K562 (cell line): ENCODE measurements around the gene ZNF43. TPM values are rescaled to one million over a fixed set of nuclear protein-coding genes. Genes with fewer than 3 reads are reported as not detected.

Source experiments
- ARHGAP35 ChIP-seq: fragments of 450-650 bp; IDR thresholded peaks from 2 replicates; pipeline ENCODE4 v1.6.1; 2018; ENCODE audit not compliant: partially characterized antibody
- FOXK2 ChIP-seq, 2 experiments: fragments of 450-650 bp; IDR thresholded peaks in 1 of 2; conservative IDR thresholded peaks in 1 of 2; 2 replicates each; pipeline ENCODE4 v1.6.1; 2016; ENCODE audit warnings: low read depth in 2 of 2, mild to moderate bottlenecking in 1 of 2
- GABPB2 ChIP-seq: fragments of 250-450 bp; sonication (Bioruptor Pico); conservative IDR thresholded peaks from 2 replicates; pipeline ENCODE4 v1.5.1; 2021; ENCODE audit warnings: mild to moderate bottlenecking
- HMGN3 ChIP-seq: IDR thresholded peaks from 2 replicates; pipeline ENCODE4 v1.6.1; 2011; ENCODE audit warnings: borderline replicate concordance, low read depth, mild to moderate bottlenecking, mixed read lengths, low read length; ENCODE audit not compliant: insufficient read length; ENCODE audit errors: extremely low read depth
- HNRNPK ChIP-seq: fragments of 200-400 bp; formaldehyde crosslinking; IDR thresholded peaks from one replicate; pipeline ENCODE4 v1.6.1; 2018; ENCODE audit warnings: mild to moderate bottlenecking, low read depth, low read length; ENCODE audit not compliant: poor library complexity, severe bottlenecking
- KAT7 ChIP-seq: sonication (generic); formaldehyde crosslinking; IDR thresholded peaks from 2 replicates; pipeline ENCODE4 v1.8.0; 2022; ENCODE audit warnings: missing genetic modification reagents, mild to moderate bottlenecking, borderline replicate concordance
- PCBP1 ChIP-seq: fragments of 200-400 bp; formaldehyde crosslinking; IDR thresholded peaks from 2 replicates; pipeline ENCODE4 v1.6.1; 2018; ENCODE audit warnings: mild to moderate bottlenecking, low read depth, low read length; ENCODE audit not compliant: poor library complexity, severe bottlenecking
- POLR2AphosphoS5 ChIP-seq: IDR thresholded peaks from 2 replicates; pipeline ENCODE4 v1.6.1; 2011; ENCODE audit warnings: mild to moderate bottlenecking, low read depth, low read length, moderate library complexity; ENCODE audit not compliant: control insufficient read depth, insufficient read depth
- RBM22 ChIP-seq: fragments of 200-400 bp; formaldehyde crosslinking; IDR thresholded peaks from 2 replicates; pipeline ENCODE4 v1.6.1; 2018; ENCODE audit warnings: low read length, low read depth; ENCODE audit not compliant: poor library complexity, severe bottlenecking
- STAT5A ChIP-seq: IDR thresholded peaks from 2 replicates; pipeline ENCODE4 v1.6.1; 2012; ENCODE audit warnings: low read length, inconsistent platforms, borderline replicate concordance
- TRIM24 ChIP-seq, 2 experiments: fragments of 450-650 bp; IDR thresholded peaks; 2 replicates each; pipeline ENCODE4 v1.6.1; 2016
- XRCC5 ChIP-seq: fragments of 200-400 bp; formaldehyde crosslinking; IDR thresholded peaks from 2 replicates; pipeline ENCODE4 v1.6.1; 2017; ENCODE audit warnings: low read depth, mild to moderate bottlenecking, low read length
- ZBED1 ChIP-seq: IDR thresholded peaks from 2 replicates; pipeline ENCODE4 v1.6.1; 2014
- ZBTB7A ChIP-seq: IDR thresholded peaks from 2 replicates; pipeline ENCODE4 v1.6.1; 2011; ENCODE audit warnings: low read depth, mild to moderate bottlenecking, low read length, moderate library complexity, borderline replicate concordance; ENCODE audit not compliant: control insufficient read depth
- ZKSCAN3 ChIP-seq: fragments of 250-450 bp; sonication (Bioruptor Pico); IDR thresholded peaks from 2 replicates; pipeline ENCODE4 v1.4.0; 2020
- ZNF407 ChIP-seq: fragments of 450-650 bp; IDR thresholded peaks from 2 replicates; pipeline ENCODE4 v1.6.1; 2016; ENCODE audit warnings: low read depth
- ZNF764 ChIP-seq: fragments of 250-450 bp; sonication (Bioruptor Pico); IDR thresholded peaks from 2 replicates; pipeline ENCODE4 v1.4.0; 2020; ENCODE audit warnings: low read depth, mild to moderate bottlenecking, moderate library complexity
- ZNF766 ChIP-seq: fragments of 200-800 bp; sonication (Bioruptor generic); conservative IDR thresholded peaks from 2 replicates; pipeline ENCODE4 v1.6.1; 2016; ENCODE audit warnings: missing genetic modification characterization, missing compliant biosample characterization
- ZNF785 ChIP-seq: fragments of 250-450 bp; sonication (Bioruptor Pico); IDR thresholded peaks from 2 replicates; pipeline ENCODE4 v1.4.0; 2020; ENCODE audit warnings: mild to moderate bottlenecking
- polyA plus RNA-seq, 8 experiments: library from polyadenylated mRNA; depleted of rRNA in 4 of 8; stranded (reverse) in 5 of 8; unstranded in 3 of 8; fragments of >200 nt; fragmentation: Nextera tagmentation in 2 of 8; fragmentation: Illumina TruSeq in 1 of 8; extraction: Ambion mirVana in 2 of 8; extraction: Trizol in 1 of 8; gene quantifications; 2 replicates each; pipeline versions ENCODE4 v1.2.1 to v1.2.3, GENCODE V29; 2011 to 2014; ENCODE audit warnings: inconsistent platforms in 1 of 8, missing spikeins in 1 of 8
- total RNA-seq, 7 experiments: library from RNA; depleted of rRNA in 6 of 7; stranded (reverse); fragments of >200 nt in 6 of 7; fragmentation: Illumina TruSeq in 2 of 7; extraction: Trizol in 2 of 7; gene quantifications; 2 replicates each; pipeline versions ENCODE4 v1.2.1 to v1.2.3, GENCODE V29; 2011 to 2021; ENCODE audit warnings: low replicate concordance in 1 of 7
- TF ChIP-seq, protein P1 (sequence below): IDR thresholded peaks from 2 replicates; pipeline ENCODE4 v1.6.1; 2014; ENCODE audit warnings: antibody characterized with exemption

The ZNF43 gene
- total and polyA plus RNA-seq, 9 of the 15 experiments (the other 6 are each of a cell fraction or from before 2014, with no cell fraction given) = 3.6 to 18.6 (median 9.2) TPM

GRCh38 chr19:21767065-21767800 is 68.7 kb downstream of the ZNF43 start, which contains the start of gene ZNF100 (continued):
- TF ChIP-seq KAT7 = no peak
- TF ChIP-seq ZNF785 (CRISPR knock-in tag) = no peak
- no peak for TF ChIP-seq ZBED1
- TF ChIP-seq, protein P1, sequence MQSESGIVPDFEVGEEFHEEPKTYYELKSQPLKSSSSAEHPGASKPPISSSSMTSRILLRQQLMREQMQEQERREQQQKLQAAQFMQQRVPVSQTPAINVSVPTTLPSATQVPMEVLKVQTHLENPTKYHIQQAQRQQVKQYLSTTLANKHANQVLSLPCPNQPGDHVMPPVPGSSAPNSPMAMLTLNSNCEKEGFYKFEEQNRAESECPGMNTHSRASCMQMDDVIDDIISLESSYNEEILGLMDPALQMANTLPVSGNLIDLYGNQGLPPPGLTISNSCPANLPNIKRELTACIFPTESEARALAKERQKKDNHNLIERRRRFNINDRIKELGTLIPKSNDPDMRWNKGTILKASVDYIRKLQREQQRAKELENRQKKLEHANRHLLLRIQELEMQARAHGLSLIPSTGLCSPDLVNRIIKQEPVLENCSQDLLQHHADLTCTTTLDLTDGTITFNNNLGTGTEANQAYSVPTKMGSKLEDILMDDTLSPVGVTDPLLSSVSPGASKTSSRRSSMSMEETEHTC = no peak
- no peak for TF ChIP-seq ZNF764
- no peak; the same call in 1 of the 2 replicates for TF ChIP-seq ZBTB7A
- no peak for TF ChIP-seq GABPB2 (CRISPR knock-in tag)
- no peak for TF ChIP-seq XRCC5
- no peak for TF ChIP-seq HMGN3
- no peak for TF ChIP-seq STAT5A
- no peak for TF ChIP-seq HNRNPK
- TF ChIP-seq ZNF407 = peak; percentile 90
- TF ChIP-seq ARHGAP35 = no peak
- TF ChIP-seq ZKSCAN3 (CRISPR knock-in tag) = no peak
- no peak for TF ChIP-seq PCBP1
- no peak for TF ChIP-seq FOXK2 (conservative IDR thresholded peaks at IDR 0.05 in 1 of 2, IDR thresholded peaks at IDR 0.05 in 1 of 2; ENCODE audit: low read depth in 2 of 2)
- TF ChIP-seq POLR2AphosphoS5 = peak; percentile 84
- TF ChIP-seq ZNF766 = 0 out of 2 replicates have a peak, but pooled peaks have one; percentile 41
- TF ChIP-seq TRIM24 (IDR thresholded peaks at IDR 0.05) = no peak
- no peak for TF ChIP-seq RBM22
